VCaP (cell line): ENCODE data around the gene FOXM1.

Experiments used
- H3K27ac ChIP-seq: fragments of 450-650 bp; 2 replicates; pipeline ENCODE4 v1.5.1; 2017
- CTCF ChIP-seq: fragments of 450-650 bp; conservative IDR thresholded peaks from 2 replicates; pipeline ENCODE4 v1.5.1; 2017; ENCODE audit warnings: mild to moderate bottlenecking, moderate library complexity

Gene FOXM1

GRCh38 chr12:2853626-2854025 lies 23.3 kb downstream of the FOXM1 start:
- TF ChIP-seq CTCF, result peak; percentile 78
- H3K27ac ChIP-seq, result no peak overlapping the region

- H3K27ac ChIP-seq, result no peak overlapping the region
- TF ChIP-seq CTCF, result no peak
Observed at GRCh38 chr12:2851931-2852330, 25.0 kb downstream of the FOXM1 start.

- H3K27ac ChIP-seq, result no peak overlapping the region
- no peak for TF ChIP-seq CTCF
Observed at GRCh38 chr12:2845280-2845679, 31.7 kb downstream of the FOXM1 start.

GRCh38 chr12:2844786-2845185 lies 32.2 kb downstream of the FOXM1 start:
- no peak overlapping the region for H3K27ac ChIP-seq
- no peak for TF ChIP-seq CTCF

GRCh38 chr12:2842948-2843347 lies 34.0 kb downstream of the FOXM1 start:
- TF ChIP-seq CTCF, result no peak
- H3K27ac ChIP-seq, result no peak overlapping the region

GRCh38 chr12:2841056-2841650 lies 35.8 kb downstream of the FOXM1 start:
- TF ChIP-seq CTCF, result no peak
- no peak overlapping the region for H3K27ac ChIP-seq

GRCh38 chr12:2836574-2836973 lies 40.4 kb downstream of the FOXM1 start:
- TF ChIP-seq CTCF, result no peak
- H3K27ac ChIP-seq, result no peak overlapping the region
